PC-3 (cell line): ENCODE data around the gene UHMK1. TPM values are rescaled to one million over a fixed set of nuclear protein-coding genes. Genes with fewer than 3 reads are reported as not detected.

Experiments used
- ATAC-seq: fragments of 200-7000 bp; cut with Tn5 transposase; 2 replicates; pipeline ENCODE4 v1.9.1; 2020; ENCODE audit warnings: mild to moderate bottlenecking, moderate library complexity
- BruUV-seq: library from RNA; stranded (reverse); fragments of 400-500 nt; replicated peaks from 2 replicates; lab custom pipeline; 2021; lab: Mats Ljungman, UMichigan
- CTCF ChIA-PET: fragments of 300-600 bp; sonication (Branson Sonifier 250); formaldehyde crosslinking; loops from one replicate; lab custom pipeline; 2022; ENCODE audit warnings: antibody characterized with exemption; lab: Charles Lee
- POLR2A ChIA-PET: fragments of 300-600 bp; sonication (Branson Sonifier 250); formaldehyde crosslinking; loops from one replicate; lab custom pipeline; 2022; ENCODE audit warnings: antibody characterized with exemption; ENCODE audit not compliant: unreplicated experiment; lab: Charles Lee
- DNase-seq: peaks from one replicate; pipeline ENCODE4 v3.0.0-alpha.2; 2015
- H2AFZ ChIP-seq: fragments of 300-600 bp; sonication (generic); 2 replicates; pipeline ENCODE4 v1.6.0; 2016; ENCODE audit warnings: antibody characterized with exemption, low read length
- H3F3A ChIP-seq: fragments of 300-600 bp; sonication (generic); one replicate; pipeline ENCODE4 v1.6.0; 2017; ENCODE audit warnings: antibody characterized with exemption, low read length, control low read depth, mild to moderate bottlenecking; ENCODE audit not compliant: unreplicated experiment
- H3K27ac ChIP-seq: fragments of 300-600 bp; sonication (generic); 2 replicates; pipeline ENCODE4 v1.5.1; 2016; ENCODE audit warnings: mild to moderate bottlenecking, low read length
- H3K27me3 ChIP-seq: fragments of 300-600 bp; sonication (generic); 2 replicates; pipeline ENCODE4 v1.6.1; 2016; ENCODE audit warnings: low read length, mixed read lengths
- H3K36me3 ChIP-seq: fragments of 300-600 bp; sonication (generic); 2 replicates; pipeline ENCODE4 v1.6.1; 2016; ENCODE audit warnings: low read depth, mixed run types, low read length, mixed read lengths
- H3K4me1 ChIP-seq: fragments of 300-600 bp; sonication (generic); 2 replicates; pipeline ENCODE4 v1.5.1; 2016; ENCODE audit warnings: low read length; ENCODE audit not compliant: insufficient read depth
- H3K4me2 ChIP-seq: fragments of 300-600 bp; sonication (generic); 2 replicates; pipeline ENCODE4 v1.6.0; 2016; ENCODE audit warnings: low read length
- H3K4me3 ChIP-seq: fragments of 300-600 bp; sonication (generic); 2 replicates; pipeline ENCODE4 v1.5.1; 2016; ENCODE audit warnings: mild to moderate bottlenecking, low read length, mixed read lengths
- H3K79me2 ChIP-seq: fragments of 300-600 bp; sonication (generic); 2 replicates; pipeline ENCODE4 v1.6.1; 2017; ENCODE audit warnings: low read length, mixed read lengths
- H3K9ac ChIP-seq: fragments of 300-600 bp; sonication (generic); 2 replicates; pipeline ENCODE4 v1.6.0; 2016; ENCODE audit warnings: mild to moderate bottlenecking, low read length
- H3K9me2 ChIP-seq: fragments of 300-600 bp; sonication (generic); replicated peaks from 2 replicates; pipeline ENCODE4 v1.6.1; 2016; ENCODE audit warnings: mixed run types, low read length, mixed read lengths
- H3K9me3 ChIP-seq: fragments of 300-600 bp; sonication (generic); 2 replicates; pipeline ENCODE4 v1.6.1; 2016; ENCODE audit warnings: low read length, mixed read lengths
- H4K20me1 ChIP-seq: fragments of 300-600 bp; sonication (generic); 2 replicates; pipeline ENCODE4 v1.6.1; 2016; ENCODE audit warnings: low read length, mixed read lengths
- EZH2 ChIP-seq: fragments of 300-600 bp; sonication (generic); IDR thresholded peaks from one replicate; pipeline ENCODE4 v1.6.1; 2017; ENCODE audit warnings: antibody characterized with exemption, mild to moderate bottlenecking, low read length; ENCODE audit not compliant: unreplicated experiment
- EZH2phosphoT487 ChIP-seq: fragments of 300-600 bp; sonication (generic); IDR thresholded peaks from 2 replicates; pipeline ENCODE4 v1.6.1; 2018; ENCODE audit warnings: mild to moderate bottlenecking, antibody characterized with exemption, low read length, borderline replicate concordance
- intact Hi-C: fragments of 100-400 bp; cut with micrococcal nuclease; formaldehyde crosslinking; loops from 2 replicates; pipeline ENCODE4 v1.9.0; 2023
- total RNA-seq: library from RNA; depleted of rRNA; stranded (reverse); fragments of >200 nt; gene quantifications from 2 replicates; pipeline ENCODE4 v1.2.3, GENCODE V29; 2014
- TF ChIP-seq, protein P1 (sequence below): fragments of 300-600 bp; sonication (generic); conservative IDR thresholded peaks from 2 replicates; pipeline ENCODE4 v1.5.1; 2017; ENCODE audit warnings: antibody characterized with exemption, low read depth, mild to moderate bottlenecking, low read length

Gene UHMK1
- total RNA-seq, 1 experiment from 2014 or later: 69.4 TPM

DNA sequence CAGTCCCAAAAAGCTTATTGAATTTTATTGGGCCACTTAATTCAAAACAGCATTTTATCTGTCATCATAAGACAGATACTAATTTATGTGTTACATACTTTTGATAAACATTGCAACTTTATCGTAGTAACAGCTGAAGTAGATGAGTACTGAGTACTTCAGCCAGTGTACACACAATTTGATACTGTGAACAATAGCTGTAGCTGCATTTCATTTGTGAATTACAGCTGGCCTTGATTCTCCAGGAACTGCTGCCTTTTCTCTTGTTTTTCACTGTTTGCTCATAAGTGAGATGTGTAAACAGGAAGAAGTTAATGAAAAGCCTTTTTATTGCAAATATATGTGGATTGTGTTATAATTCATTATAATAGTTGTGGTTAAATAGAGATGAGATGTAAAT lies 74.1 kb downstream of the UHMK1 start:
- no peaks in the 10 kb centered on the region for H3F3A ChIP-seq
- peaks cover 56% of the 10 kb centered on the region for H3K36me3 ChIP-seq
- DNase-seq: no peak
- H3K27ac ChIP-seq: no peak overlapping the region
- peaks cover 15% of the 10 kb centered on the region for H3K4me1 ChIP-seq
- H2AFZ ChIP-seq: no peak overlapping the region
- ChIA-PET POLR2A (interaction anchor here (0.7 kb wide), 1 partner anchor 52 kb away, joined by 4 read pairs; no protein-coding TSS in a partner anchor), CTCF (no interaction called here)
- no peaks in the 10 kb centered on the region for H3K9me2 ChIP-seq
- H4K20me1 ChIP-seq: peaks cover 22% of the 10 kb centered on the region; the same call in 1 of the 2 replicates
- peak; percentile 39 for ATAC-seq
- H3K9ac ChIP-seq: no peak overlapping the region
- no peak overlapping the region for H3K4me3 ChIP-seq
- intact Hi-C loops: no loop called here
- H3K27me3 ChIP-seq: no peaks in the 10 kb centered on the region
- TF ChIP-seq, protein P1, sequence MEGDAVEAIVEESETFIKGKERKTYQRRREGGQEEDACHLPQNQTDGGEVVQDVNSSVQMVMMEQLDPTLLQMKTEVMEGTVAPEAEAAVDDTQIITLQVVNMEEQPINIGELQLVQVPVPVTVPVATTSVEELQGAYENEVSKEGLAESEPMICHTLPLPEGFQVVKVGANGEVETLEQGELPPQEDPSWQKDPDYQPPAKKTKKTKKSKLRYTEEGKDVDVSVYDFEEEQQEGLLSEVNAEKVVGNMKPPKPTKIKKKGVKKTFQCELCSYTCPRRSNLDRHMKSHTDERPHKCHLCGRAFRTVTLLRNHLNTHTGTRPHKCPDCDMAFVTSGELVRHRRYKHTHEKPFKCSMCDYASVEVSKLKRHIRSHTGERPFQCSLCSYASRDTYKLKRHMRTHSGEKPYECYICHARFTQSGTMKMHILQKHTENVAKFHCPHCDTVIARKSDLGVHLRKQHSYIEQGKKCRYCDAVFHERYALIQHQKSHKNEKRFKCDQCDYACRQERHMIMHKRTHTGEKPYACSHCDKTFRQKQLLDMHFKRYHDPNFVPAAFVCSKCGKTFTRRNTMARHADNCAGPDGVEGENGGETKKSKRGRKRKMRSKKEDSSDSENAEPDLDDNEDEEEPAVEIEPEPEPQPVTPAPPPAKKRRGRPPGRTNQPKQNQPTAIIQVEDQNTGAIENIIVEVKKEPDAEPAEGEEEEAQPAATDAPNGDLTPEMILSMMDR: no peak
- TF ChIP-seq EZH2 (no peak), EZH2phosphoT487 (no peak)
- H3K4me2 ChIP-seq: no peak overlapping the region
- no peaks in the 10 kb centered on the region for H3K9me3 ChIP-seq
- peaks cover 93% of the 10 kb centered on the region for H3K79me2 ChIP-seq
- BruUV-seq: no TSS peak

DNA sequence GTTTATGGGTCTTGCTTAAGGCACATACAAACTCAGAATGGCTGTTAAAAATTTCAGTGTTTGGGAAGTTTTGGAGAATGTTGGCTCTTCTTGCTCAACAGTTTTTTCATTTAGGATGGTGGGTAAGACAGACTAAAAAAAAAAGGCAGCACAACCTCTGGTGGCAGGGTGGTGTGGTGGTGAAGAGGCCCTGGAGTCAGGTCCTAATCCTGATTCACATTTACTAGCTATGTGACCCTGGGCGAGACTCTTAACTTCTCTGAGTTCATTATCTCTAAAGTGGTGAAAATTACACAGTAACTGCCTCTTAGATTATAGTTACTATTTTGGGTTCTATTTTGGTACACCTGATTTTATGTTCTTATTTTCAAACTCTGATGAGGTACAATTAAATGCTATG lies 75.5 kb downstream of the UHMK1 start:
- CTCF ChIA-PET: no interaction called here
- H3K9me2 ChIP-seq: no peaks in the 10 kb centered on the region

DNA sequence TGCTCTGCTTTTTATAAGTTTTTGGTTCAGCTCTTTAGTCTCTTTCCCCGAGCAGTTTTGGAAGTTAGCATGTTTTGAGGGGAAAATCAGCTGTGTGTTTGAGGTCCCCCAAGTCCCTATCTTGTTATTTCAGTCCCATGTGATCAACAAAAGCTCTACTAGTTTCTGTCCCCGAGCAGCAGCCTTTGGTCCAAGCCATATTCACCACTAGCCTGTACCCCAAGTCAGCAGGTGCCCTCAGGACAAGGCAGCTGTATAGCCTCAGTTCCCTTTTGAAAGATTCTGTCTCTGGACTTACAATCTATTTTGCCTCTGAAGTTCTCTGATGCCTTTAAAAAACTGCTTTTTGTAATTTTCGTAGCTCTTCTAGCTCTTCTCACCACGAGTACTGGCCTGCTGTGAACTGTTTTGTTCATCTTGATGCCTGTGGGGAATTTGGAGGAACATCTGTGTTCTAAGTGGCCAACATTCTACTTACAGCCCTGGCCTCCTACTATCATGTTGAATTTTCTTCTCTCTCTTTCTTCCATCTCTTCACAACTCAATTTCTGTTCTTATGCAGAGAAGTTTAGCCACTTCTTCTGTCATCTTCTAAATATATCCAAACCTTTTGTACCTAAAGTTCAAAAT lies 80.6 kb downstream of the UHMK1 start:
- no peaks in the 10 kb centered on the region for H3K4me1 ChIP-seq
- no peaks in the 10 kb centered on the region for H4K20me1 ChIP-seq
- peaks cover 50% of the 10 kb centered on the region for H3K36me3 ChIP-seq
- POLR2A ChIA-PET: no interaction called here
- ATAC-seq (no peak), DNase-seq (no peak)
- H3K27ac ChIP-seq: no peak overlapping the region
- peaks cover 32% of the 10 kb centered on the region for H3K79me2 ChIP-seq
- no peaks in the 10 kb centered on the region for H3F3A ChIP-seq
- CTCF ChIA-PET: no interaction called here
- H3K27me3 ChIP-seq: no peaks in the 10 kb centered on the region
- no peak for TF ChIP-seq EZH2phosphoT487
- no peak for TF ChIP-seq EZH2
- TF ChIP-seq, protein P1: no peak
- intact Hi-C loops: no loop called here
- H2AFZ ChIP-seq: no peak overlapping the region
- H3K9me2 ChIP-seq: no peaks in the 10 kb centered on the region
- no peak overlapping the region for H3K4me3 ChIP-seq
- no TSS peak for BruUV-seq
- no peak overlapping the region for H3K9ac ChIP-seq
- no peaks in the 10 kb centered on the region for H3K9me3 ChIP-seq
- H3K4me2 ChIP-seq: no peak overlapping the region

More for the DNA sequence above, 75.5 kb downstream of the UHMK1 start:
- POLR2A ChIA-PET: interaction anchor here (0.6 kb wide), 1 partner anchor 17 kb away, joined by 8 read pairs; no protein-coding TSS in a partner anchor
- H3K79me2 ChIP-seq: peaks cover 83% of the 10 kb centered on the region
- no peak overlapping the region for H3K4me3 ChIP-seq
- H3K4me1 ChIP-seq: peaks cover 14% of the 10 kb centered on the region
- H3K9me3 ChIP-seq: no peaks in the 10 kb centered on the region
- H3K9ac ChIP-seq: no peak overlapping the region
- TF ChIP-seq, protein P1: no peak
- TF ChIP-seq EZH2phosphoT487 (no peak), EZH2 (no peak)
- H2AFZ ChIP-seq: no peak overlapping the region
- H3K36me3 ChIP-seq: peaks cover 45% of the 10 kb centered on the region
- ATAC-seq (no peak), DNase-seq (no peak)
- peaks cover 22% of the 10 kb centered on the region; the same call in 1 of the 2 replicates for H4K20me1 ChIP-seq
- no peak overlapping the region for H3K27ac ChIP-seq
- intact Hi-C loops: no loop called here
- no peak overlapping the region for H3K4me2 ChIP-seq
- no peaks in the 10 kb centered on the region for H3K27me3 ChIP-seq
- BruUV-seq: no TSS peak
- H3F3A ChIP-seq: no peaks in the 10 kb centered on the region
